COLO668 (cell line): ENCODE results near the gene CFAP161.

Source experiments
- DNase-seq: peaks from one replicate; lab custom pipeline; 2025; ENCODE audit not compliant: unreplicated experiment; lab: John Stamatoyannopoulos, UW

The CFAP161 gene

GRCh38 chr15:81133782-81134461 lies at the start of gene CFAP161:
Gene CFAP161, plus strand, starts transcription at chr15:81134270. Its CDS starts 60 bp downstream, at chr15:81134330.
- peak; percentile 89 for DNase-seq

GRCh38 chr15:81084716-81085115 lies 49.4 kb upstream of the CFAP161 start:
- DNase-seq, result no peak

- DNase-seq, result no peak
These were observed 48.9 kb upstream of the CFAP161 start for GRCh38 chr15:81085213-81085612.

- DNase-seq, result no peak
These were observed 48.2 kb upstream of the CFAP161 start for GRCh38 chr15:81085898-81086297.

GRCh38 chr15:81087066-81087465 lies 47.0 kb upstream of the CFAP161 start:
- no peak for DNase-seq

- DNase-seq, result no peak
These were observed 46.4 kb upstream of the CFAP161 start for GRCh38 chr15:81087694-81088093.

- DNase-seq, result no peak
These were observed 45.5 kb upstream of the CFAP161 start for GRCh38 chr15:81088470-81089013.

- peak; percentile 20 for DNase-seq
These were observed 42.0 kb upstream of the CFAP161 start for GRCh38 chr15:81091889-81092558.

GRCh38 chr15:81092559-81092902 lies 41.5 kb upstream of the CFAP161 start:
- no peak for DNase-seq

GRCh38 chr15:81093961-81094360 lies 40.1 kb upstream of the CFAP161 start:
- DNase-seq, result no peak

- DNase-seq, result no peak
These were observed 38.2 kb upstream of the CFAP161 start for GRCh38 chr15:81095690-81096365.

- no peak for DNase-seq
These were observed 37.7 kb upstream of the CFAP161 start for GRCh38 chr15:81096398-81096797.

- DNase-seq, result no peak
These were observed 36.8 kb upstream of the CFAP161 start for GRCh38 chr15:81097116-81097889.

- no peak for DNase-seq
These were observed 36.2 kb upstream of the CFAP161 start for GRCh38 chr15:81097890-81098280.

GRCh38 chr15:81098349-81098748 lies 35.7 kb upstream of the CFAP161 start:
- DNase-seq, result no peak

- DNase-seq, result no peak
These were observed 35.0 kb upstream of the CFAP161 start for GRCh38 chr15:81098861-81099651.

- DNase-seq, result no peak
These were observed 31.9 kb upstream of the CFAP161 start for GRCh38 chr15:81101894-81102815.

GRCh38 chr15:81103857-81104256 lies 30.2 kb upstream of the CFAP161 start:
- no peak for DNase-seq

GRCh38 chr15:81105545-81105944 lies 28.5 kb upstream of the CFAP161 start:
- no peak for DNase-seq
